Measurements from ENCODE around the gene MORN3.
"Not testable (repeated sequence)": the region's sequence is repeated elsewhere in the genome, so short reads cannot be mapped to it uniquely, and the experiment has no call there.

Gene MORN3

DNA sequence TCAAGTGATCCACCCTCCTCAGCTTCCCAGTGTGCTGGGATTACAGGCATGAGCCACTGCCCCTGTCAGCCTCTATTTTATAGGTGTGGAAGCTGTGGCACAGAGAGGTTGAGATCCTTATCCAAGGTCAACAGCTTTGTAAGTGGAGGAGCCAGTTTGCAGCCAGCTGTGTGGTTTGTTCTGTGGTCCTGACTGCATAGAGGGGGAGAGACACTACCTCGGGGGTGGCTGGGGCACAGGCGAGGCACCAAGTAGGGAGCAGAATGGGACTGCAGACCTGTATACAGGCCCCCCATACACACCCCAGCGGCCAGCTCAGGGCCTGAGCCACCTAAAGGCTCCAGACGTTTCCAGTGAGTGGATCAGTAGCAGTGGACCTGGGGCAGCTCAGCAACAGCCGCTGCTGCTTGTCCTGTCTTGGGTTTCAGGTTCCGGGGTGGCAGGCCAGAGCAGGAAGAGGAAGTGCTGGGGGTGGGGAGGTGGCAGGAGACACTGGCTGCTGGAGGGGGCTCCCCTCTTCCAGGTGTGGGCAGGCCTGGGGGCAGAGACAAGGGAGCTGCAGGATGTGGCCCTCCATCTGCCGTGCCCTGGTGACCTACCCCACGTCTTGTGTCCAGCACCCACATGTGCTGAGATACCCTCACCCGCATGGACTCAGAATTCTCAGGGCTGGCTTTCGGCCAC lies 32.1 kb downstream of the MORN3 start:
- DNase-seq = peak; percentile 53

DNA sequence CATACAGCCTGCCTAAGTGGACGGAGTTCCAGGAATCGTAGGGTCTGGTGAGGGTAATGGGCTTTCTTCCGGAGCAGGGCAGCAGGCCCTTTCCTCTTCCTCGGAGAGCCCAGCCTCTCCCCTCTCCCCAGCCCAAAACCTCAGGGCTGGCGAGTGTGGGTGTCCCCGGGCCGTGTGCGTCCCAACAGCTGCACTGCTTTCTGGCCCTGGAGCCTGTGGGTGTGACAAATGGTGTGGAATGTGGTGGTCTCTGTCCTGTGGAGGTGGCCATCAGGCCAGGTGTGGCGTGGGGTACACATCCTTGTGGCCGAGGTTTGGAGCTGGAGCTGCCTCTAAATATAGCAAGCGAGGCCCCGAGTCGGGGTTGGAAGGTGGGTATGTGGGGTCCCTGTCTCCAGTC lies 34.6 kb downstream of the MORN3 start:
- DNase-seq = no peak

DNA sequence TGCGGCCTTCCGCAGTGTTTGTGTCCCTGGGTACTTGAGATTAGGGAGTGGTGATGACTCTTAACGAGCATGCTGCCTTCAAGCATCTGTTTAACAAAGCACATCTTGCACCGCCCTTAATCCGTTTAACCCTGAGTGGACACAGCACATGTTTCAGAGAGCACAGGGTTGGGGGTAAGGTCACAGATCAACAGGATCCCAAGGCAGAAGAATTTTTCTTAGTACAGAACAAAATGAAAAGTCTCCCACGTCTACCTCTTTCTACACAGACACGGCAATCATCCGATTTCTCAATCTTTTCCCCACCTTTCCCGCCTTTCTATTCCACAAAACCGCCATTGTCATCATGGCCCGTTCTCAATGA lies 35.6 kb downstream of the MORN3 start:
- DNase-seq = not testable (repeated sequence)

DNA sequence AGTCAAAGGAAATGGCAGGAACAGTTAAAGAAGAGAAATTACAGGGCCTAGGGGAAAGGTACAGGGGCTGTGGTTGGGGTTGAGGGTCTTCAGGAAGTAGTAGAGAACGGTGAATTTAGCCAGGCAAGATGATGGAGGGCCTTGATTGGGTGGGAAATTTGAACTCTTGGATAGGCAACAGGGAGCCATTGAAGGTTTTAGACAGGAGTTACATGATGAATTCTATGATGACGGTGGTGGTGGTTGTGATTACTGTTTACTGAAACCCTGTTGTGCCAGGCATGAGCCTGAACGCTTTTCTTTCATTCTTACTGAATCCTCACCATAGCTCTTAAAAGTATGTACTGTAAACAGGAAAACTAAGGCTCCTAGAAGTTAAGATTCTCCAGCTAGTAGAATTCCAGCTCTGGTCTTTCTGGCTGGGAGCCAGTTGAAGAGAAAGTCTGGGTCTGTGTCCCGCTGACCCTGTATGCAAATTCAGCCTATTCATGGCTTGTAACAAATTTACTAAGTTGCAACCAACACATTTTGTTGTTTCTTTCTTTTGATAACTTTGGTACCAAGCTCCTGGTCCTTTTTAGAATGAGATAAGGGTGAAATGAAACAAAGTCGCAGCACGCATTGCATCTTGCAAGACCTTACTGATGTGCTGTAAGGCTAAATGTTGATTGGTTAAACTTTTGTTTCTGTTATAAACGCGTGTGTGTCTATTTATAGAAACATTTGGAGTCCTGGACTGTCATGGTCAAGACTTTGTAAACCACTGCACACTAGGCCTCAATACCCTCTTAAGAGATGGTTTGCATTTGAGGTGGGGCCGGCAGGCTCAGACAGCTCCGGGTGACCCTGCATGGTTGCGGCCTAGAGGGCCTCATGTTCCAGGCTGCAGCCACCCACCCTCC lies 37.1 kb downstream of the MORN3 start:
- DNase-seq = no peak

- no peak for DNase-seq
Measured at GRCh38 chr12:121630791-121631355, 38.6 kb downstream of the MORN3 start.

DNA sequence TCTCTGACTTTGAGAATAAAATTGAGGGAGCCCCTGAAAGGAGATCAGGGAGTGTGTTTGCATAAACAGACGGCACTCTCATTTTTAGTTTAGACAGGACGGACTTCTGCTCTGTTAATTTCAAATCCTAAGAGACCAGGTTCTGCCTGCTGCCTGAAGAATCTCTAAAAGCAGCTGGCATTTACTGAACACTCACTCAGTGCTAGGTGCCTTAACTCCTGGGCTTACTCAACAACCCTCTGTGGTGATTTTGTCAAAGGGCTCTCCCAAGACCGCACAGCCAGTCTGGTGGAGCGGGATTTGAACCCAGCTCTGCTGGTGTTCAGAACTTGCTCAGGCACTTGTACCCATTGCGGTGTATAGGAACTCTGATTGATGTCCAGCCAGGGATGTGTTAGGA lies 40.9 kb downstream of the MORN3 start:
- no peak for DNase-seq

DNA sequence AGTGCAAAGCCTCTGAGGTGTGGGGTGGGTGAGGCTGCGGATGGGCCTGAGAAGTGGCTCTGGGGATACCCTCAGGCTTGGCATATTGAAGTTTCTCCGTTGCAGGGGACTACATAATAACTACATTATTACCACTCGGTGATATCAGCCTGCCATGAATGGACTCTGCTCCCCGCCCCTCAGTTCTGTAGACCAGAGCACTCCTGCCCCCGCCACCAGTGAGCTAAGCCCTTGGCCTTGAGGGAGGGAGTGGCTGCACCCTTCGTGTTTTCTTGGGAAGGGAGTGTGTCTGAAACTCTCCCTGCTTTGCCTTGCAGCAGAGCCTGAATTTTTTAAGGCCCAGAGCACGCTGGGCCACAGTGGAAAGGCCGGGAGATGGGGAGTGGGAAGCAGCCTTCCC lies 41.4 kb downstream of the MORN3 start:
- DNase-seq = peak; percentile 14

- DNase-seq = peak; percentile 92
Measured at GRCh38 chr12:121626853-121627640, 42.4 kb downstream of the MORN3 start.

DNA sequence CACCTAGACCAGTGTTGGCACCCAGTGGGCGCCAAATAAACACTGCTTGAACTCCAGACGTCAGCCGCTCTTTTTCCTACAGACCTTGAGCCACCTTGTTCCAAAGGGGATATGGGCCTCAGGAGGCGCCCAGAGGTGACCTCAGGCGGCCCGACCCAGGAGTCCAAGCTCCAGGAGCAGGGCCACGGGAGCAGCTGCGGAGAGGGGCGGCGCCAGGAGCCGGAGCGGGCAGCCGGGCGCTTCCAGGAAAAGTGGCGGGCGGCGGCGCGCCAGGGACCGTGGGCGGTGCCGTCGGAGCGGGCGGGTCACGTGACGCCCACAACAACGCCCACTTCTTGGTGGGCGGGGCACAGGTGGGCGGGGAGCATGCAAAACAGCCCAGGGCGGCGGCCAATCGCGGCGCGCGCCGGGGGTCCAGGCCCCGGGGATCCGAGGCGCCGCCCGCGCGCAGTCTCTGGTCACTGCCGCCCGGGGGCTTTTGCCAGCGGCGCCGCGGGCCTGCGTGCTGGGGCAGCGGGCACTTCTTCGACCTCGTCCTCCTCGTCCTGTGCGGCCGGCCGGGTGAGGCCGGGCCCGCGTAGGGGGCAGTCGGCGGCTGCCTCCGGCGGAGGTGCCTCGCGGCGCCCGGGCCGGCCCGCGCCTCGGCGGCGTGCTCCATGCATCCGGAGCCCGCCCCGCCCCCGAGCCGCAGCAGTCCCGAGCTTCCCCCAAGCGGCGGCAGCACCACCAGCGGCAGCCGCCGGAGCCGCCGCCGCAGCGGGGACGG lies 43.2 kb downstream of the MORN3 start, which contains the start of gene ORAI1:
TSS of gene ORAI1 (plus strand) at position 444 of the 766 bp plus-strand sequence.
- DNase-seq = peak; percentile 92

GRCh38 chr12:121620333-121620891 lies 49.0 kb downstream of the MORN3 start:
- no peak for DNase-seq

DNA sequence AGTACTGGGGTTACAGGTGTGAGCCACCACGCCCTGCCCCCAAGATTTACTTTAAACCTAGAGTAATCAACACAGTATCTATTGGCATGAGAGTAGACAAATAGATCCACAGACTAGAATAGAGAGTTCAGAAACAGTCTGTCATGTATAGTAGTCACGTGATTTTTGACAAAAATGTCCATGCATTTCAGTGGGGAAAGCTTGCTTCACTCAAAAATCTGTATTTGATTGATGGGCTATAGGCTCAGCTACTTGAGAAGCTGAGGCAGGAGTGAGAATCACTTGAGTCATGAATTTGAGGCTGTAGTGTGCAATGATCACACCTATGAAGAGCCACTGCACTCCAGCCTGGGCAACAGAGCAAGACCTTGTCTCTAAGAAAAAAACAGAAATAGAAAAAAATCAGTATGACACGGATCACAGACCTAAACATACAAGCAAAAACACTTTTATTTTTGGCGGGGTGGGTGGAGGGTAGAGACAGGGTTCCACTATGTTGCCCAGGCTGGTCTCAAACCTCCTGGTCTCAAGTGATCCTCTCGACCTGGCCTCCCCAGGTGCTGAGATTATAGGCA lies 50.7 kb downstream of the MORN3 start:
- no peak for DNase-seq

DNA sequence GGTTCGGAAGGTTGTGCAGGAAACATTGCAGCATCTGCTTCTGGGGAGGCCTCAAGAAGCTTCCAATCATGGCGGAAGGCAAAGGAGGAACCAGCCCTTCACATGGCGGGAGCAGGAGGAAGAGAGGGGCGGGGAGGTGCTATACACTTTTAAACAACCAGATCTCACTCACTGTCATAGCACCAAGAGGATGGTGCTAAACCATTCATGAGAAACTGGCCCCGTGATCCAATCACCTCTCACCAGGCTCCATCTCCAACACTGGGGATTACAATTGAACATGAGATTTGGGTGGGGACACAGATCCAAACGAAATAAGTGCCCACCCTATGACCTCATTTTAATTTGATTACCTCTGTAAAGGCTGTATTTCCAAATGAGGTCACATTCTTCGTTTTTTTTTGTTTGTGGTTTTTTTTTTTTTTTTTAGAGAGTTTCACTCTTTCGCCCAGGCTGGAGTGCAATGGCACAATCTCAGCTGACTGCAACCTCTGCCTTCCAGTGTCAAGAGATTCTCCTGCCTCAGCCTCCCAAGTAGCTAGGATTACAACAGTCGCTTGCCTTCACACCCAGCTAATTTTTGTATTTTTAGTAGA lies 54.5 kb downstream of the MORN3 start:
- no peak for DNase-seq

GRCh38 chr12:121613462-121613861 lies 56.0 kb downstream of the MORN3 start:
- DNase-seq = no peak

DNA sequence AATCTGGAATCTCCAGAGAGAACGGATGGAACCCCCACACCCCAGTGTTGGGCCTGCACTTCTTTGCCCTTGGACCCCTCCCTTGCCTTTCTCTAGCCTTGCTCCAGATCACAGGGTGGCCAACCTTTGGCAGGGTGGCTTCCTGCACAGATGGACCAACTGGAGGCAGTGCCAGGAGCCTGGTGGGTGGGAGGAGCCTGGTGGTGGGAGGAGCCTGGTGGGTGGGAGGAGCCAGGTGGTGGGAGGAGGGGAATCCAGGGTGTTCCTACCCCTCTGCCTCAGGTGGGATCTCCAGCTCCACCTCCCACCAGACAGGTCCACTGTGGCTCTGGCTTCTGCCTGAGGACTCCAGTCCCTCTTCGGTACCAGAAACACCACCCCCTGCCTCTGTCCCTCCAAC lies 58.1 kb downstream of the MORN3 start:
- DNase-seq = no peak

- no peak for DNase-seq
Measured at GRCh38 chr12:121610239-121611149, 59.0 kb downstream of the MORN3 start.

DNA sequence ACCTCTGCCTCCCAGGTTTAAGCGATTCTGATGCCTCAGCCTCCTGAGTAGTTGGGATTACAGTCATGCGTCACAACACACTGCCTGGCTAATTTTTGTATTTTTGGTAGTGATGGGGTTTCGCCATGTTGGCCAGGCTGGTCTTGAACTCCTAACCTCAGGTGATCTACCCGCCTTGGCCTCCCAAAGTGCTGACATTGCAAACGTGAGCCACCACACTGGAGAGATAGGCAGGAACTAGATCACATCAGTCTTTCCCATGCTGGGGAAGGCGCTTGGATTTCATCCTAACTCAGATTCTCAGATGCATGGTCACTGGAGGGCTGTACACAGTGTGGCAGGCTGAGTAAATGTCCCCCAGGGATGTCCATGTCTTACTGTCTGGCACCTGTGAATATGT lies 61.2 kb downstream of the MORN3 start:
- no peak for DNase-seq

DNA sequence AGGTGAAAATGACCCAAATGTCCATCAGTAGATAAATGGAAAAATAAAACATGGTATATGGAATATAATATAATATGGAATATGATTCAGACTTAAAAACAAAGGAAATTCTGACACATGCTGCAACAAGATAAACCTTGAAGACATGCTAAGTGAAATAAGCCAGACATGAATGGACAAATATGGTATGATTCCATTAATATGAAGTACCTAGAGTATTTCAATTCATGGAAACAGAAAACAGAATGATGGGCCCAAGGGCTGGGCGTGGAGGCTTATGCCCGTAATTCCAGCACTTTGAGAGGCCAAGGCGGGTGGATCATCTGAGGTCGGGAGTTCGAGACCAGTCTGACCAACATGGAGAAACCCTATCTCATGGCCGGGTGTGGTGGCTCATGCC lies 65.9 kb downstream of the MORN3 start:
- DNase-seq = no peak

GRCh38 chr12:121602766-121603165 lies 66.7 kb downstream of the MORN3 start:
- DNase-seq = no peak

DNA sequence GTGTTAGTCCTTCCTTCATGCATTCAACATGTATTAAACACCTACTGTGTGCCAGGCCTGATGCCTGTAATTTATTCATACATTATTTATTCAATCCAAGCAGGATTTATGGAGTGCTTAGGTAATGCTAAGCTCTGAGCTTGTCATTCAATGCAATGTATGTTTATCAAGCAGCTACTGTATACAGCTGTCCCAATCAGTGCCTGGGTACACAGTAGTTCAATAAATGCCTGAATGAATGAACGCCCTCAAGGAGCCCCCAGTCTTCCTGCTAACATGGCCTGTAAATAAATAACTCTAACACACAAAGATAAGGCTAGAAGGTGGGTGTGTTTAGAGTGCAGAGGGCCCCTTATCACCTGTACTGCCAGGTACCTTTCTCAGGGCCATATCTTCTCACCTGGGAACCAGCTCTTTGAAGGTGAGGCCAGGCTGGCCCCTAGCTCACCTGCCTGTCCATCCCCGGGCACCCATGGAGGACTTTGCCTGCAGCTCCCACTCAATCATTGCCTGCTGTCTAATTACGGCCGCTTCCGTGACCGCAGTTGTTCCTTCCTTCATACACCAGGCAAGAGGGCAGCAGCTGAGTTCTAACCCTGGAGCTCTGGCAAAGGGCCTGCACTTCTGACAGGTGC lies 68.6 kb downstream of the MORN3 start:
- no peak for DNase-seq

Measured in stimulated activated CD4-positive, alpha-beta T cell treated with anti-CD3 and anti-CD28 coated beads, Interleukin-4, amount 100 ng/mL, for 24 hours (primary cell).